Activated naive CD4-positive, alpha-beta T cell treated with anti-CD3 and anti-CD28 coated beads, Interleukin-2, amount 50 U/mL, for 72 hours (primary cell): ENCODE data around the gene MTERF1. TPM values are rescaled to one million over a fixed set of nuclear protein-coding genes. Genes with fewer than 3 reads are reported as not detected.

Source experiments
- total RNA-seq, 2 donors: library from RNA; stranded (reverse); gene quantifications; one replicate each; pipeline ENCODE4 v1.2.3, GENCODE V29; 2022

Gene MTERF1
- total RNA-seq, 2 donors from 2014 or later, result 18.3 to 23.2 TPM

Other genes starting within 250 kb of the MTERF1 start
- gene AKAP9, start 60.2 kb upstream of the MTERF1 start, total RNA-seq, result 10 to 100 TPM; 35.5 to 37.9 TPM